Measurements from ENCODE around the gene RALGPS2.
A peak's percentile ranks its signal among the peaks of the same experiment; 100 is the strongest.

RALGPS2 gene

DNA sequence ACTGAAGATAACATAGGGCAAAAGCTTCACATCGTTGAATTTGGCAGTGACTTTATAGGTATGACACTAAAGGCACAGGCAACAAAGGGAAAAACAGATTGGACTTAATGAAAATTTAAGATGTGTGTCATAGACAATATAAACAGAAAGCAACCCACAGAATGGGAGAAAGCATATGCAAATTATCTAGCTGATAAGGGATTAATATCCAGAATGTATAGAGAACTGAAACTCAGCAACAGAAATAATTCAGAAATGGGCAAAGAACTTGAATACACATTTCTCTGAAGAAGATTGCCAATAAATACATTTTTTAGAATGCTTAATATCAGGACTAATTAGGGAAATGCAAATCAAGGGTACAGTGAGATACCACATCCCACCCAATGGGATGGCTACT lies 201.0 kb downstream of the RALGPS2 start:
- no peak for DNase-seq

DNA sequence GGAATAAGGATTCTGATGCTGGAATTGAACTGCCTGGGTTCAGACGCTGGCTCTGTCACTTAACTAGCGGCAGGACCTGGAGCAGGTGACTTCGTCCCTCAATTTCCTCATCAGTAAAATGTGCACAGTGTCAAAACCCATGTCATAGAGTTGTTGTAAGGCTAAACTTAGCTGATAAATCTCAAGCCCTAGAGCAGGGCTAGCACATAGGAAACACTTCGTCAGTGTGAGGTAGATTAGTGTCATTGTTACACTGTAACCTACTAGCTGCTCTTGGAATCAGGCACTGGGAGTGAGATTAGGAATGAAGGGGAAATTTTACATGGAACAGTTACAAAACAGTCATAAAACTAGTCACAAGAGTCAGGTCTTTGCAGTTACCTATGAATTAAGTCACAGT lies 202.0 kb downstream of the RALGPS2 start:
- no peak for DNase-seq

DNA sequence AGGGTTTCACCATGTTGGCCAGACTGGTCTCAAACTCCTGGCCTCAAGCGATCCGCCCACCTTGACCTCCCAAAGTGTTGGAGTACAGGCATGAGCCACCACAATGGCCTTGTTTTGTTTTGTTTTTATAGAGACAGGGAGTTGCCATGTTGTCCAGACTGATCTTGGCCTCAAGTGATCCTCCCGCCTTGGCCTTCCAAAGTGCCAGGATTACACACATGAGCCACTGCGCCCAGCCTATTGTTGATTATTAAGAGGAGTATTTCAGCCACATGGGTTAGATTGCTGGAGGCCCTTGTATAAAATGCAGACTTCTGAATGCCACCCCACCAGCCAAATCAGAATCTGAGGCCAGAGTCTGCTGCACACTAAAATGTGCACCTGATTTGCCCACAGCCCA lies 203.0 kb downstream of the RALGPS2 start:
- DNase-seq: no peak

DNA sequence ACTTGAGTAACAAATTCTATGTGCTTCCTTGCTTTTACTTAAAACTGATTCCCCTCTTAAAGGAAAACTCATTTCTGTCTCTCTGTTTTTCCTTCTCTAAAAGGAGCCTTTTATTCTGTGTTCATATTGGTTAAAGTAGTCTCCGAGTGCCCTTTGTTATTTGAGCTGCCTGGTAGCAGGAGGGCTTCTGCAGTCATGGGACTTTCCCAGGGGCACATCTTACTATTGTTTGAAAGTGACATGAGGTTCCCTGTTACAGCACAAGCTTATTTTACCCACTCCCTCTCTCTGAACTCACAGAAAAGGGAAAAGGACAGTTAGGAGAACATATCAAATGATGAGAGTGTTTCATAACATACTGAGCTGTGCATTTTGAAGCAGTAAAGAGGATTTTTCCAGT lies 203.9 kb downstream of the RALGPS2 start:
- no peak for DNase-seq

DNA sequence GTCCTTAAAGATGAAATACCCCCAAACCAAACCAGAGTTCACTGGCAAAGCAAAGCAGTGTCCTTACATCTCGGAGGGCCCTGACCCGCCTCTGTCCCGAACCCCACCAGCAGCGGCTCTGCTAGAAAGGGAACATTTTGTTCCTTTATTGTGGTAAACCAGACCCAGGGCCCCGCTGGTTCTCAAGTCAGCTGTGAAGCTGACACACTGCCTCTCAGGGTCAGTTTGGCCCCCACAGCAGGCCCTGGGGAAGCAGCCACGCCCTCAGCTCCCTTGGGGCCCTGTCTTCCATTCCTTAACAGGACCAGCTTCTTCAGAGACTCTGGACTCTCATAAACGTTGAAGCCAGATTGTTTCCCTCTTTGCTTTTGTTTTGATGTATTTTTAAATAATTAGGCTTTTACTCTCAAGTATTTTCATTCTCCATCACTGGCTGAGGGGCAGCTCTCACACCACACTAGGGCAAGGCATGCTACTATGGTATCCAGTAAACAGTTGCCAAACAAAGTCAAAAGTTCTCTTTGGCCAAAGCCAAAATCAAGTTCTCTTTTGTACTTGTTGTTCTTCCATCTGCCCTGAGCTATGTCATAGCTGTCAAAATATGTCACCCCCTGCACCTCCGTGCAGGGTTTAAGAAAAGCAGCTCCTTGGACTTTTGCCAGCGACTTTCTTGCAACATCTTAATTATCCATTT lies 207.0 kb downstream of the RALGPS2 start:
- DNase-seq: no peak

DNA sequence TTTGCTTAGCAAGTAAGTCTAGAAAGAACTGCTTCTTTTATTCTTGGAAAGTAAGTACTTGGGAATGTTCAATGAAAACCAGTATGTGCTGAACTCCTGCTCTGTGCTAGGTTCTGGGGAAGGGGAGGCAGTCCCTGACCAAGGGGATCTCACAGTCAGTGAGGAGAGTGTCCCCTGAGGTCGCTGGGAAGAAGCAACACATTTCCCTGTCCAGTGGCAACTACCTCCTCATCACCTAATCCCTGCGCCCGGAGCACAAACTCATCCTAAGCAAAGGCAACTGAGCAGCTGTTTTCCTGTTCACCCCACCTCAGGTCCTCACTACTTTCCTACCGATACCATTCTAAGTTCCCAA lies 207.5 kb downstream of the RALGPS2 start:
- no peak for DNase-seq

DNA sequence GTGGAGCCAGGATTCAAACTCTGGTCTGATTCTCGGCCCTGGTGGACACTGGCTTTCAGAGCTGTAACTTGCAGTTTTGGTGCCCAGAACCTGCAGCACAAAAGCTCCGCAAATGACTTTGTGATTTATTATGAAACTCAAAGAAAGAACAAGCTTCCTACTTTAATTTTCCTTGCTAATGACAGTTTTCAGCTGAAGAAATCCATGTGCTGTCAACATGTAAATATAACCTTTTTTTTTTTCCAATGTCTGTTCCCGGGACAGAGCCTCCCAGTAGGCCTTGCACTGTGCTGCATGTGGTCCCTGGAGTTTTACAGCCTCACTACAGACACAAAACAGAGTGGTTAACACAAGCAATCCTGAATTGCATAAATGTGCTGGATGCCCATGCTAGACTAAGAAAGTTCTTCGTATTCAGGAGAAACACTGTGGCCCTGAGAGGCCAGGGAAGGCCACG lies 208.1 kb downstream of the RALGPS2 start:
- DNase-seq: no peak

DNA sequence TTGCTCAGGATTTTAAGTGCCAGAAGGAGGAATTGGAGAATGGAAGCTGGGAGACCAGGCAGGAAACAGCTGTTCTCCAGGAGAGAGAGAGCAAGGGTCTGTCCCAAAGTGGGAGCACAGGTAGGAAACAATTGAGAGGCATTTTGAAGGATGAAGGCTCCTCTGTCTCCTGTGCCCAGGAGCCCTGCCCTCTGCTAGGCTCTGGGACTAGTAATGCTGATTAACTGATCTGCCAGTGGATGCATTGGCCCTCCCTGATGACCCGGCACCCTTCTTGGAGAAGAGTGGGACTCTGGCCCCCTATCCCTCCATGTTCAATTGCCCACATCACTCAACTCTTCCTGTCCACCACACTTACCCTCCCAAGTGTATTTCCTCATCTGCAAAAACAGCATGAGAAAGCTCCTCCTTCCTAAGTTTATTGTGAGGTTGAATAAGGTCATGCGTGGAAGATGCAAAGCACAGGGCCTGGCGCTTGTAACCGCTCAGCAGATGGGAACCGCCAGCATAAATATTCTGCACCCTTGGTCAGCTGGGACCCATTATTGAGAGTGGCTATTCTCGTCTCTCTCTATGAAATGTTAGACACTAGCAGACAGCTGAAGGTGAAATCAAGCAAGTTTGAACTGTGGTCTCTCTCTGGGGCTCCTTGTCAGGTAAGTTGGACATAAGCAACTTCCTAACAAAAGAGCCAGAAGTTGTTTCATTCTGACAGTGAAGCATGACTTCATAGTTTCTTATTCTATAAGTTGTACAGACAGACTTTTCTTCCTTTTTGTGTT lies 208.9 kb downstream of the RALGPS2 start:
- DNase-seq: no peak

DNA sequence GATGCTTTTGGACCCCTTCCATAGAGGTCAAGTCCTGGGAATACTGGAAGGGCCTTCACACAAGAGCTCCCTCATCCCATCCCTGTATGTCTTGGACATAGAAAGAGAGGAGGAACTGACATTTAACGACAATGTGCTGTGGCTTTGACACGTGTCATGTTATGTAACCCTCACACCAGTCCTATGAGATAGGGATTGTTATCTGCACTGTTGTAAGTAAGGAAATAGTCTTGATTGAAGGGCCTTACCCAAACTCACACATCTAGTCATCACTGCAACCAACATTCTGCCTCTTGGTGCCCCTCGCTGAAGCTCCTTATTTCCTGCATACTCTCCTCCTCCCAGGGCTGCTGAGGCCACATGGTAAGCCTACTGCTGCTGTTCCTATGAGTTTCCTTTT lies 209.5 kb downstream of the RALGPS2 start:
- no peak for DNase-seq

DNA sequence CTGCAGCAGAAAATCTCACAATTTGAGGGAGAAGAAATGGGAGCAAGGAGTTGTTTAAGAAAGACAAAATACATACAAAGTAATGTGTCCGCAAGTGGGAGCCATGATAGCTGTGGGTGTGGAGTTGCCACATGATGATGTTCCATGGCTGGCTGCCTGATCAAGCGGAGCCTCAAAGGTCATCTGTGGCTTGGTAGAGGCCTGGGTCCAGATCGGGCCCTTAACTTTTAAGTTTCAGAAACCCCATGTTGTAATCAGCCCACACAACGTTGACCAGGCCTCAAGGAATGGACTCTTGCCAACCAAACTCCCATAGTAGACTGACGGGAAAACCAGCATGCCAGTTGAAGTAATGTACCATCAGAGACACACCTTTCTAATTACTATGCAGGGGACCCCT lies 210.6 kb downstream of the RALGPS2 start:
- DNase-seq: no peak

DNA sequence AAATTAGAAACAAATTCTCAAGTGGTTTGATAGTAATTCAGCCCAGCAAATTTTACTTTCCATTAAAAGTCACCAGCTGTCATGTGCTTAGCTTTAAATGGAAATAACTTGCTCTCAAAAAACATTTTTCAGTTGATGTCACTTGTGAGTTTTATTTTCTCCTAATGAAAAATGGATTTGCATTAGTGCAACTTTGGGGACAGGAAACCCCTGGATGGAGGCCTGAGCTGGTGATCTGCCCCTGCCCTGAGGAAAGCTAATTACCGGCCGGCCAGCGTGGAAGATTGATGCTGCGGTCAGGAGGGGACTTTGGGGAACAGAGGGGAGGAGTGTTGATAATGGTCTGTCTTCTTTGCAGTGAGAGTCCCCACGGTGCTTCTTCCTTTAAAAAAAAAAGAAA lies 212.7 kb downstream of the RALGPS2 start:
- DNase-seq: peak; percentile 75

DNA sequence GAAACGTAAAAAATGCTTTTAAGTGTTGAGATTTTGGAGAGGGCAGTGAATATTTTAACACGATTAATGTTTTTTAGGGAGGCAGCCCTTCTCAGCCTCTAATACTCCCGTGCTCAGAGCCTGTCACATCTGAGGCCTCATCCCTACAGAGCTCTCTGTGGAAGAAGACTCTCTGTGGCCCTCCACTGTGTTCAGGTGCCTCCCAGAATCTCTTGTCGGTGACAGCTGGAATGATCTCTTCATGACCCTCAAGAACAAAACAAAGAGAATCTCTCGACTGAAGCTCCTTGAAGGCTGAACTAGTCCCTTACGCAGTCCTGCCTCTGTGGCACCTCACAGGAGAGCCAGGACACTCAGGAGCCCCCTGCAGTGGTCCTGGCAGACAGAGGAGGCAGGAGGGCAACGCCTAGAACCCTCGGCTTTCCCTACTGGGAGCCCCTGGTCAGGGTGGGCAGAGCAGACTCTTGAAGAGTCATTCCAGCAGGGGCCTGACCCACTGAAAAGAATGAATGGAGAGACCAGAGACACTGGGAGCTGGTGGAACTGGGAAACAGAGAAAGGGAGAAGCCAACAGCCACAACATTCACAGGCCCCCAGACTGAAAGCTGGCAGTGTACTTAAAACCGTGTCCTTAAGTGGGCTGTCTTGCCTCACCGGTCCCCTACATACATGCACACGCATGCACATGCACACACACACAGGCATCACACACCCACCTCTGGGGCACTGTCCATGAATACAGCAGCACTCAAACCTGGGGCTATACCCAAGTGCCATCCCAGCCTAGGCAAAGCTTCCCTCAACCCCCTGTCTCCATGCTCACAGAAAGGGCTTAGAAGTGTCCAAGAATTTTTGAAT lies 213.3 kb downstream of the RALGPS2 start:
- DNase-seq: peak; percentile 41

DNA sequence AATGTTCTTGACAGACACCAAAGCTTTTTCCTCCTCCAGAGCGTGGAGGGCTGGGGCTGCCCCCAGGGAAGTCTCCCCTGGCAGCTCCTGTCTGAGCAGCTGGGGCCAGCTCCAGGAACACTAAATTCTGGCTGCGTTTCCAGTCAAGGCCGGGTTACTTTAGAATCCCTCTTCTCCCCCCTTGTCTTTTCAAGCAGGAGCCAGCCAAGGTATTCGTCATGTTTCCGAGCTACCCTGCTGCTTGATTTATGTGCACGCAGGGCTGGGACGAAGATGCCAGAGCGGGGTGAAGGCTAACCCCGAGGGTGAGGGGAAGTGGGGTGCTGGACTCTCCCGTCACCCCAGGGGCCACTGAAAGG lies 213.9 kb downstream of the RALGPS2 start:
- peak; percentile 93 for DNase-seq

DNA sequence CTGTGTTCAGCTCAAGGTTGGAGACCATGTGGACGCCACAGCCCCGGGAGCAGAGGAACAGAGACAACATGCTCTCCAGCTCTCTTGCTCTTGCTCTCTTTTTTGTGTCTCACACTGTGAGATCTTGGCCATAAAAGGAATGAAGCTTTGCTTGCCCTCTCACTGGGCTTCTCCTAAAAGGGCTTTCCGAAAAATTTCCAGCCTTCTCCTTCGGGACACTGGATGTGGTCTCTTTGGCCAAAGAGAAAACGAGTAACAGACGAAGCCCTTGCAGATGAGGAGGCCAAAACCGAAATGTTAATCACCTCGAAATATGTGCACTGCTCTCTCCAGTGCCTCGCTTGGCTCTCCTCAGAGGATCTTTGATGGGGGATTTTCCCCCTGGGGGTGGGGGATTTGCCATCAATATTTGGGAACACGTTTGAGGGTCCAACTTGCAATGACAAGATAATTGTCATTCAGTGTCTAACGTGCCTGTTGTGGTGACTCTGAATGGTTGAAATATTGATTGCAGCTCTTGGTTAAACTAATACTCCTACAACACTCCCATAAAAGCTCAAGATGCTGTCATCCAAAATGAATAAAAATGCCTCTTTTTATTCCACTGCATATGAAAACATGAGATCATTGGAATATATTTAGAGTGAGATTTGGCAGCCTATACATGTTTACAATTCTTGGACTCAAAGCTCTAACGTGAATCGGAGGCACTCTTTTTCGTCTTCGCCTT lies 214.5 kb downstream of the RALGPS2 start:
- DNase-seq: peak; percentile 84

DNA sequence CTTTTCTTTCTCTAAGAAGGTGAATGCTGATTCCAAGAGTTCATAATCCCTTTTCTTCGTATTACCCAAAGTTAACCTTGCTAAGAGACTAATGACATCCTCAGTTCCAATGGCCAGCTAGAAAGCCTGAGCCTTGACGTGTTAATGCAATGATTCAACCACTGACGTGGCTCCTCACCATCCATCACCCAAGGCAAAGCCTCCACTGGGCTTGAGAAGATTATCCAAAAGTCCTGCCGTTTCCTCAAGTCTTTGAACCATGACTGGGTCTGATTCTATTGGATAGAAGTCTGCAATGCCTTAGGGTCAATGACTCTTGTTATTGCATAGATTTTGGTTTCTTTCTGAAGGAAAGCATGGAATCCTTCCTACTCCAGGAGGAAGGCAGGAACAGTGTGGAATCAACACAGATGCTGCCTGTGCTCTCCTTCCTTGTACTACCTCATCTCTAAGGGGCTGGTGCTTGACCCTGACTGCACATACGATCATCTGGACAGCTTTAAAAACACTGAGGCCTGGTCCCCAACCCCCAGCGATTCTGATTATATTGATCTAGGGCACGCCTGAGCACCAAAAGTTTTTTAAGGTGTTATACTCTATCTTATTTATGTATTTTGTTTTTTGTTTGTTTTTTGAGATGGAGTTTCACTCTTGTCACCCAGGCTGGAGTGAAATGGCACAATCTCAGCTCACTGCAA lies 215.2 kb downstream of the RALGPS2 start:
- no peak for DNase-seq

DNA sequence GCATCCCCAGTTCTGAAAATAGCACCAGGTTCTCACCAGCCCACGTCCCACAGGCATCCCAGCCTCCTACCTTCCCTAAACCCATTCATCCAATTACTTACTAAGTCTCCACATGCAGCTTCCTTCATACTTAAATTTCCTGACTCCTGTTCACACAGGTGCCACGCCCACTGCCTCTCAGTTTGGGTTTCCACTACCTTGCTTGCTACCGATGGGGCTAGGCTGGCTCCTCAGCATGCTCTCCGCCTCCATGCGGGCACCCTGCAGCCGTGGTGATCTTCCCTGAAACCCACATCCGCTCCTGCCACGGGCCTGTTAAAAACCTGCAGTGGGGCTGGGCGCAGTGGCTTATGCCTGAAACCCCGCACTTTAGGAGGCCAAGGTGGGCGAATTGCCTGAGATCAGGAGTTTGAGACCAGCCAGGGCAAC lies 216.2 kb downstream of the RALGPS2 start:
- no peak for DNase-seq

DNA sequence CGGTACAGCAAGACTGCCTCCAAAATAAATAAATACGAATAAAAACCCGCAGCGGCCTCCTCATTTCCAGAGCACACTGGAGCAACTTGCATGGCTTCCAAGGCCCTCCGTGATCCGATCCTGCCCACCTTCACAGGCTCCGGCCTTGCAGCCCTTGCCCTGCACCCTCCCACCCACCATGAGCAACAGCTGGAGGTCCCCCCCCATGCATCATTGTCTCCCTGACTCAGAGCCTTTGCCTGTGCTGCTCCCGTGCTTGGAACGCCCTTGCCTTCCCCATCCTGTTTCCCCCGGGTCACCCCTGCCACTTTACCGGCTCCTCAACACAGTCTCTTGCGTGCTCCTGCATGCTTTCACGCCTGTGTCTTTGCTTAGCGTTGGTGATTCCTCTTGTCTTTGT lies 216.8 kb downstream of the RALGPS2 start:
- DNase-seq: no peak

DNA sequence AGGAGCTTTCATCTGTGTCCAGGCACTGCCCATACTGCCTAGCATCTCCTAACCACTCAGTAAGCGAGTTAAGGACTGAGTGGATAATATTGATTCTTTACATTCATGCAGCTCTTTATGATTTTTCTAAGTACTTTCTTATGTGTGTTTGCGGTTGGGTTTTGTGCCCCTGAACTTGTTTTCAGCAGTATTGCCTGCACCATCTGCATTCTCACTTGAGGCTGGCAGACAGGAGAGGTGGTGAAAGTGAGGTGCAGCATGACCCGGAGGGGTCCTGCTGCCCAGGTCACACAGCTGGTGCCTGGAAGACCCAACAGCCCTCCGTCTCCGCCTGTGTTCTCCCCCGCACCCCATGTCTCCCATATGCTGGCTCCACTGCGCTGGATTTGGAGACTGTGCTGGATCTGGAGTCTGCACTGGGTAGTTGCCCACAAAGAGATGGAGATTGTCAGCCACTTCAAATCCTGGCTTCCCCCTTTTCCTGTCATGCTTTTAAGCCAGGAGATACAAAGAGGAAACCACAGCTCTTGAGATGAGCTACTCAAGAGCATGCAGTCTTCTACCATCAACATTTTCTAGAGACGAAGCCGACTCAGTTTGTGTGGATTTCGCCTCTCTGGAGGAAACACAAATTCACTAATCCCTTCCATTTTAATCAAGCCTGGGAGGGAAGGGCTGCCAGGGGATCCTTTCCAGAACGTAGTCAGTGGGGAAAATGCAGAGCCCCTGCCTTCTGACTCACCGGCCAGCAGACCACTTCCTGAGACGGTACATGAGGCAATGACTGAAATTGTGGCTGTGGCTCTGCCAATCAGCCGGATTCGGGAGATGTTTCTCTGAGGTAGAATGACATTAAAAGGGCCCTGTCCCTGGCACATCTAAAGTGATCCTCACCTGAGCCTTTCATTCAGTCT lies 217.5 kb downstream of the RALGPS2 start:
- DNase-seq: peak; percentile 67

DNA sequence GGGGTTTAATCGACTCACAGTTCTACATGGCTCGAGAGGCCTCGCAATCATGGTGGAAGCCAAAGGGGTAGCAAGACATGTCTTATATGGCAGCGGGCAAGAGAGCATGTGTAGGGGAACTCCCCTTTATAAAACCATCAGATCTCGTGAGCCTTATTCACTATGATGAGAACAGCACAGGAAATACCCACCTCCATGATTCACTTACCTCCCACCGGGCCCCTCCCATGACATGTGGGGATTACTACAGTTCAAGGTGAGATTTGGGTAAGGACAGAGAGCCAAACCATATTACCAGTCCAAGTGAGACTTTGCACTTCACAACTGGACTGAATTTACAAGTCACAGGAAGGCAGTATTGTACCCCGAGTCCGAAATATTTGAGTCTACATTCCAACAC lies 219.7 kb downstream of the RALGPS2 start:
- no peak for DNase-seq

DNA sequence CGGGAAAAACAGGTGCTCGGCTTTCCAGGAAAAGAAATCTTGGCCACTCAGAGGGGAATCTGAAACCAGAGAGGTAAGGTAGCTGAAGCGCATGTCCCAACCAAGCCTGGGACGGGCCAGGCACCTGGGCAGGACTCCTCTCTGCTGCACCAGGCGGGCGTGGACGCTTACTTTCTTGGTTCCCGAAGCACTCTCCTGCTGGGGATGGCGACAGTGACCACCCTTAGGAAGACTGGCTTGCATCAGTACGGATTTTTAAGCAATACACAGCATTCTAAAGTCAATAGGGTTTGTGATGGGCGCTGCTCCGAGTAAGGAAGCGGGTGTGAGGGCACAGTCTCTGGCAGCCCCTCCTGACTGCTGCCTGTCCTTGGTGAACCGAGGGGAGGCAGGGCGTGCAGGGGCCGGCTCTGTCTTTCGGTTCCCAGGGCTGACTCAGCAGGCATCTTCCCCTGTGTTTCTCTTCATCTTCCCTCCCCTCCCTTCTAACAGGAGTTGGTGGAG lies 220.8 kb downstream of the RALGPS2 start:
- DNase-seq: no peak

DNA sequence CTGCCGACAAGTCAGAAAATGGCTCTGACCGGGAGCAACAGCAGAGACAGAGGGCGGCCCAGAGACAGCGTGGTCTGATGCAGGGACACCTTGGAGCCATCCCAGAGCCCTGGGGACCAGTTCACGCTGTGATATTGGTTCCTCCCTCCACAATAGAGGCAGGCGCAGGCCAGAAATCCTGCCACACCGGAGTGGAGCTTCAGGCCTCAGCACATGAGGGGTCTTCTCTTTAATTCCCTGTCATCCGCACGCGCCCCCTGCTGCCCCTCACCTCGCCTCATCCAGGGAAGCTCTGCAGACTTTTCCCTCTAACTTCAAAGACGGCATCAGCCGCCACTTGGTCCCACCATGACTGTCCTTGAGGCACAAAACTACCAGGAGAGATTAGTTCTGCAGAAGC lies 221.4 kb downstream of the RALGPS2 start:
- DNase-seq: no peak

Data from femur (tissue), 1 donor.